SKM-1 treated with dmso at 0.1 percent for 144 hours (cell line): ENCODE measurements around the gene SEM1.
"Not testable (repeated sequence)": the region's sequence is repeated elsewhere in the genome, so short reads cannot be mapped to it uniquely, and the experiment has no call there.

Source experiments
- DNase-seq: peaks from one replicate; lab custom pipeline; 2025; ENCODE audit not compliant: unreplicated experiment; lab: John Stamatoyannopoulos, UW

Gene SEM1

DNA sequence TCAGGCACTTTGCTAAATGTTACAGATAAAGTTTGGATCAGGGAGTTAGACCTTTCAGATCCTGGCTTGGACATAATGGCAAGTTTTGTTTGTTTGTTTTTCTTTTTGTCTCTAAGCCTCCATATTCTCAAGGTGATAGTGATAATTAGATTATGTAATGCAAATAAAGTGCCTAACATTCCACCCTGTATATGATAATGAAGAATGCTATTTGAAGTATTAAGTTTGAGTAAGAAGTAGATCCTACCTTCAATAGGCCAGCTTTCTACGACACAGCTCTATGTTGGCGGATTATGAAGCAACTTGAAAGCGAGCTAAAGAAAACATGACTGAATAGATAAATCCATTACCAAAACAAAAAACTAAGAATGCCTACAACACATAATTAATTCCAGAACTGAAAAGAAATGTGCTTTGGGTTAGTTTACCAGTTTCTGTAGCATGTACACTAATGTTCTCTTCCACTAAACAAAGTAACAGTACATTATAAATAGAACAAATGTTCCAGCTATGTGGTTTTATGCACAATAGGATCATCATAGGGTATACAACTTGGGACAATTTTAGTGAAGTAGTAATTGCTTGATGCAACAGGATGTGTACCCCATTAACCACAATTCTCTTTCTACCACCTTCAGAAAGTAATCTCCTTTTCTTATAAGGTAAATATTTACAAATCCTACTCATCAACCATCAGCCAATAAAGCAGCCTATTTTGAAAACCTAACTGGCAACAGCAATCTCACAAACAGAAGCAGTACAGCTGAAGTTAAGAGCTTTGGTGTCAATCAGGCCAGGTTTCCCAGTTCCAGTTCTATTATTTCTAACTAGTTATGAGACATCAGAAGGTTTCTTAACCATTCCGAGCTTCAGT lies 1.5 kb downstream of the SEM1 start:
- no peak for DNase-seq

GRCh38 chr7:96701258-96701657 lies 8.4 kb downstream of the SEM1 start:
- no peak for DNase-seq

DNA sequence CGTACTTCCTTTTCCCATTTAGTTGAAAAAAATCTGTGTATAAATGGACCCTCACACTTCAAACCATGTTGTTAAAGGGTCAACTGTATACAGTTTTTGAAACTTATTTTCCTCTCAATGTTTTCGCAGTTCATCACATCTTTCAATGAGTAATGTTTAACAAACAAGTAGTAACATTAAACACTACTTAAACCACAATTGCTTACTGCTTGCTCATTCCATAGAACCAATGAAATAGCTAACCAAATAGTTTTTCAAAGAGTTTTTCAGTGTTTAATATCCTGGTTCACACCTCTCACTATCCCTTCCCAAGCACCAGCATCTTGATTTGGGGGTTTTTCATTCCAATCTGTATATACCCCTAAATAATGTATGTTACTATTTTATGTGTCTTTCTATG lies 9.1 kb downstream of the SEM1 start:
- no peak for DNase-seq

- no peak for DNase-seq
Observed at GRCh38 chr7:96699219-96699871, 10.3 kb downstream of the SEM1 start.

DNA sequence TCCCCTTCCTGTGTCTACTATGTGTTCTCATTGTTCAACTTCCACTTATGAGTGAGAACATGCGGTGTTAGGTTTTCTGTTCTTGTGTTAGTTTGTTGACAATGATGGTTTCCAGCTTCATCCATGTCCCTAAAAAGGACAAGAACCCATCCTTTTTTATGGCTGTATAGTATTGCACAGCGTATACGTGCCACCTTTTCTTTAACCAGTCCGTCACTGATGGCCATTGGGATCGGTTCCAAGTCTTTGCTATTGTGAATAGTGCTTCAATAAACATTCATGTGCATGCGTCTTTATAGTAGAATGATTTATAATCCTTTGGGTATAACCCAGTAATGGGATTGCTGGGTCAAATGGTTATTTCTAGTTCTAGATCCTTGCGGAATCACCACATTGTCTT lies 11.2 kb downstream of the SEM1 start:
- not testable (repeated sequence) for DNase-seq

DNA sequence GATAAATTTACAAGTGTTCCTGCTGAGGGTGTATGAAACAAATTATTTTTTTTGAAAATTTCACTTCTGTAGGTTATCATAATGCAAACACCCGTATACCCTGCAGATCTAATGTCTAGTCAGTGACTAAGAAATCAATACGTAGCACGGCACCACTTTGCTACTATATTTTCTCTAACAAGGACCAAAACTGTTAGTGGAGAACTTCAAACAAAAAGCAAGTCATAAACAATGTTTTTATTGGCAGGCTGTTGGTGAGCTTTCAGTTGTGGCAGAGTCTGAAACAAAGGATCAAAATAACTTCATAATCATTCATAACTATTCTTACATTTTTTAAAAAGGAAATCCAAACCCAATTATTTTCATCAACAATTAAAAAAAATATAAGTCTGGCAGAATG lies 11.8 kb downstream of the SEM1 start:
- DNase-seq: no peak

DNA sequence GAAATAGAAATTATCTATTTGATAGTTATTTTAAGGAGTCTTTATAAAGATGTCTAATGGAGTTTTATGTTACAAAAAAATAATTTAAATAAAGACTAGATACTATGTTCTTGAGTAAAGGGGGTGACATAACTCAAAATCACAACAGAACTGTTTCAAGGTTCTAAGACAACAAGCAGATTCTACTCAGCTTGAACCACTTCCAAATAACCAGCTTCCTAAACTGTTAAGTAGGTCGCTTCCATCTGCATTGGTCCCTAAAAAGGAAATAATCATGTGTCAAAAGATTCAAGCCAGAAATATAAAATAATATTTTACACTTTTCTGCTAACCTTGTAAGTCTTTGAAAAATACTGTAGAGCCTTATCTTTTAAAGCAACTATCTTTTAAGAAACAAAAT lies 14.1 kb downstream of the SEM1 start:
- no peak for DNase-seq

DNA sequence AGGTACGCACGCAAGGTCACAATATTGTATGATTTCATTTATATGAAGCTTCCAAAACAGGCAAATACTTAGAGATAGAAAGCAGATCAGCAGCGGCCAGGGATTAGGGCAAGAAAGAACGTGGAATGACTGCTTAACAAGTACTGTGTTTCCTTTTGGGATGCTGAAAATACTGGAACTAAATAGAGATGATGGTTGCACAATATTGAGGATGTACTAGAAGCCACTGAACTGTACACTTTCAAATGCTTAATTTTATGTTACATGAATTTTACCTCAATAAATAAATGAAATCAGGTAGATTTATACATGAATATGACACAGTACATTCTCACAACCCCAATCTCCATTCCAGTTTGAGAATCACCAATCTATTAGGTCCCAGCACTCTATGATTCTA lies 15.6 kb downstream of the SEM1 start:
- no peak for DNase-seq

DNA sequence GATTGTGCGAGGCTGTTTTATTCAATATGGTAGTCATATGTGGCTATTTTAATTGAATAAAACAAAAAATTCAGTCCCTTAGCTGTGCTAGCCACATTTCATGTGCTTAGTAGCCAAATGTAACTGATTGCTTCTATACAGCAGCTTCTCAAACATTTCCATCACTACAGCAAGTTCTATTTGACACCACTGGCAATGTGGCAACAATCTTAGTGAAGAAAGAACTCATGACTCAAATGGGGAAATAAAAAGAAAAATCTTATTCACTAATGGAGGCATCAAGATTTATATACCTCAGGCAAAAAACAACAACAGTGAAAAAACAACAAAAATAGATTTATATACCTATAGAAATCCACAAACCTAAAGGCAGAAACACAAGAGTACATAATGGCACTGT lies 17.9 kb downstream of the SEM1 start:
- DNase-seq: no peak

GRCh38 chr7:96689414-96689813 lies 20.2 kb downstream of the SEM1 start:
- DNase-seq: no peak

DNA sequence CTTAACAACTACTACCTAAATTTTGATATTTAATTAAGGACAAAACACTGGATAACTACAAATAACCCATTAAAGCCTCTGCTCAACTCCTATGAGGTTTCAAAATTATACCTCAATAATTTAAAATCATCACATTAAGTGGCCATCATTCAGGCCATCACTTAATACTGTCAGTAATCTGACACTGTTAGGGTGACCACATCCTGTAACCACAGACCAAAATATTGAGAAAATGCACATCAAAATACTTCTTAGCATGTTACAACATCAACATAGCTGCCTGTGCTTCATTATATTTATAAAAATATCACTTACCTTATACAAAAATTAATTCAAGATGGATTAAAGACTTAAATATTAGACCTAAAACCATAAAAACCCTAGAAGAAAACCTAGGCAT lies 23.3 kb downstream of the SEM1 start:
- DNase-seq: no peak

DNA sequence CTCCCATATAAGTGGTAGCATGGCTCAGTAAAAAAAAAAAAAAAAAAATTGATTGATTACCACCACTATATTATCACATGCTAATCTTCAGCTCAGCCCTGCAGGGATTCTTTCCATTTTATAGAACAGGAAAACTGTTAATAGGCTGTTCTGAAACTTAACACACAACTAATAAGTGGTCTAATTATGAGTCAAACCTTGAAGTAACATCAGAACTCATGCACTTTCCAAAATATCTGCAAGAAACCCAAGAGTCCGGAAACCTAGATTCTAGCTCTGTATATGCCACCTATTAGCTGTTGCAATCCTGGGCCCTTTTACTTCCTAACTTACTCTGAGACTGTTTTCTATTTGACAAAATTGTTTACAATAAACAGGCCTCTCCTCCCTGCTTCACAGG lies 23.9 kb downstream of the SEM1 start:
- no peak for DNase-seq

GRCh38 chr7:96685353-96685752 lies 24.3 kb downstream of the SEM1 start:
- DNase-seq: no peak

DNA sequence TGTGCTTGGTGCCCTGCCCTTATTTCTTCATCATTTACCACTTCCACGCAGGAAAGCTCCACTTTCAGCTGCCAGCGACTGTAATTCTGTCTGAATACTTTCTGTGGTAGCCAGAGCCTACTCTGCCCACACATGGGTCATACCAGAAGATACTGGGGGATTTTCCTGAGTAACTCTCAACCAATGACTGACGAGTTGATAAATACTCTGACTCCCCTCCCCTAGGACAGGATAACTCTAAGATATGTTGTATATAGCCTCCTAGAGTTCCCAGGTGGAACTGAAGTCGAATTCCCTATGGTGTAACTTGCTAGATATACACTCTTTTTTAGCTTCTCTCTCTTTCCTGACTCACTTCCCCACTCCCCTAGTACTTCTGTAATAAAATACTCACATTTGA lies 29.8 kb downstream of the SEM1 start:
- DNase-seq: no peak

DNA sequence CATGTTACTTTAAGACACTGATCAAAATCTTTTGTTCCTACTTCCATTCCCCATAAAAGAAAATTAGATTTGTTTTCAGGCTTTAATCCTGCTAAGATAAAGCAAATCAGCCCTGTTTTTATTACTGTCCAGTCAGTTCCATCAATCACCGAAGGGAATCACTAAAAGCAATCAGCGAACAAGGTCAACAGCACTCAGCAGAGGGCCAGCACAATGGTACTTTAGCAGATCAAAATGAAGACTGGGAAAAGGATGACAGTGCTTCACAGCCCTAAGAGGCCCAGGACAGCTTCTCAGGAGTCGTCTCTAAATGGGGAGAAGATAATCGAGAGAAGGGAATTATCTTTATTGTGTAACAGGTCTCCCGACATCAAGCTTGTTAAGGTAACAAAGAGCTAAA lies 32.7 kb downstream of the SEM1 start:
- DNase-seq: no peak

DNA sequence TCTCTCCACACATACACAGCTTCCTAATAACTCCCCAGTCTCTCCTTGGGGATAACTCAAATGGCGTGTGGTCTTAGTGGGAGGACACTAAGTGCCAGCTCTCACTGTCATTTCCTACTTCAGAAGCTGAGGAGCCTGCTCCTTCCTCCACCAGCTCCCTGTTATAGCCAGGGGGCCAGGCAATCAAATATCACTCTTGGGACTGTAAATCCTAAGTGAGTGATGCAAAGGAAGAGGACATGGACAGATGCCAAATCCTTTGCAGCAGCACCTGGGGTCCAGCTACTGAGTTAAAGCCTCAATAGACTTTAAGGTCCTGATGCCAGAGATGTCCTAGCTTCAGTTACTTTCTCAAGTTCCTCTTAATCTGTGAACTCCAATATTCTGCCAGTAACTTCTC lies 34.1 kb downstream of the SEM1 start:
- DNase-seq: no peak

GRCh38 chr7:96674565-96674964 lies 35.1 kb downstream of the SEM1 start:
- no peak for DNase-seq

GRCh38 chr7:96671854-96672253 lies 37.8 kb downstream of the SEM1 start:
- no peak for DNase-seq

DNA sequence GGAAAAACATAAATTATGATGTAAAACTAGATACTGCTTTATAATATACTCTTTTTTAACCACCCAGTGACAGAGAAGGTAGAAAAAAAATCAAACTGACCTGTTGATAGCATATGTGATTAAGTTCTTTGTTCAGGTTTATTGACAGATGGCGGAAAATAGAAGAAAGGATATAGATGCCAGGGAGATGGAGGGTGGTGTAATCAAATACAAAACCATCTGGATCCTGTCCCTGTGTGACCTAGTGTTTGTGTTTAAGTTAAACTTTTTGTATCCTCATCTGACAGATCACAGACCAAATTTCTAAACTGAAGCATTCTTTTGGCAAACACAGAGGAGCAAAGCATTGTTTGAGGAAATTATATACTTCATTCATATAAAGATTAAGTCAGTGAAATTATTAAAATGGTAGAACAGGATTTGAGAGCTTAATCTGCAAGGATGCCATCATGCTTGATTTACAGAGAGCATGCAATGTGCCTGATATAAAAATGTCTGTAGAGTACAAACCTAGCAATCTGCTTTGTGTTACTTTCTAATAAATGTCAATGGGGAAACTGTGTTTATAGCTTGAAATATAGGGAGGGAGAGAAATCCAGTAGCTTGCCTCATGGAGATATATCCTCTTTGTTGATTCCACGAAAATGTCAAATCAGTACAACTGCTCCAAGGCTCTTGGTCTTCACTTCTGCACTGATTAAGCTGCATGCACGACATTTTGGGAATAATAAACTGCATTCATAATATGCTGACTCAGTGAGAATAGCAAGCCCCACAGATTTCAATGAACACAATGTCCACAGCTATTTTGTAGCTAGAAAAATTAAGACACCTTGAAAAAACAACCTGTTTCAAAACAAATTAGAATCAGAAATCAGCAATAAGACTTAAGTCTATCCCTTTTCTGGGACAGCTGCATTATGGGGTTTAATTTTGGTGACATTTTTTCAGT lies 39.0 kb downstream of the SEM1 start:
- no peak for DNase-seq

DNA sequence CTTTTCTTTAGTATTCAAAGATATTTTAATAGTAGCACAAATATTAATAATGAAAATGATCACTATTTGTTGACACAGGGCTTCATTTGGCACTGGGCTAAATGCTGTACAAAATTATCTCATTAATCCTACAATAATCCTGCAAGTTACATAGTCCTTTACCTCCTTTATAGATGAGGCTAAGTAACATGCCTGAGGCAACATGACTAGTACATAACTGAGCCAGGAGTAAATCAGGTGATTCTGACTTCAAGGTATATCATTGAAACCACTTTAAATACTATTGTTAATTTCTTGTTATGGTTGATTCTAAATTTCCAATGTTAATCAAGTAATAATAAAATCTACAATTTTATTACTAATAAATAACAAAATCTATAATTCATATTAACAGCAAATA lies 39.8 kb downstream of the SEM1 start:
- DNase-seq: no peak

- DNase-seq: no peak
Observed at GRCh38 chr7:96667026-96667425, 42.6 kb downstream of the SEM1 start.

DNA sequence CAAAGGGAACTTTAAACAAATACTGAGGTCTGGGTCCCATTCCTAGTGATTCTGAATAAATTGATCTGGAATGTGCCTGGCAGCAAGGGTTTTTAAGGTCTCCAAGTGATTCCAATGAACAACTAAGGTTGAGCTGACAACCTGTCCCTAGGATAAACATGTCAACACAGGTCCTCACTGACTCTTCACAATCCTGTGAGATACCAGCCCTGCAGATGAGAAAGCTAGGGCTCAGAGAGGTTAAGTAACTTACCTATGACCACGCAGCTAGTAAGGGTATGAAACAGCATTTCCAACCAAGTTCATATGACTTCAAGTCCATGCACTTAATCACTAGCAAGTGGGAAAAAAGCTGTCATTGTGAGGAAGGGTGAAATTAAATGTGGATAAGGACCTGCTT lies 44.0 kb downstream of the SEM1 start:
- DNase-seq: no peak
